ENCODE results near the gene TMEM260.
"Not testable (repeated sequence)": the region's sequence is repeated elsewhere in the genome, so short reads cannot be mapped to it uniquely, and the experiment has no call there.

TMEM260 gene

DNA sequence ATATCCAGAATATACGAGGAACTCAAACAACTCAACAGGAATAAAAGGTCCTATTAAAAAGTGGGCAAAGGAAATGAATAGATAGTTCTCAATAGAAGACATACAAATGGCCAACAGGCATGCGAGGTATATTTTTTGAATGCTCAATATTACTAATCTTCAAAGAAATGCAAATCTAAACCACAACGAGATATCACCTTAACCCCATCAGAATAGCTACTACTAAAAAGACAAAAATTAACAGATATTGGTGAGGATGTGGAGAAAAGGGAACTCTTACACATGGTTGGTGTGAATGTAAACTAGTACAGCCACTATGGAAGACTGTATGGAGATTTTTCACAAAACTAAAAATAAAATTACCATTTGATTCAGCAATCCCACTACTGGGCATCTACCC, 99.2 kb downstream of the TMEM260 start:
- Mint-ChIP-seq H3K36me3 (peaks cover 2% of the 10 kb centered on the region), H3K9me3 (ENCODE audit: low read depth) (peaks cover 3% of the 10 kb centered on the region), H3K4me3 (no peak overlapping the region), H3K4me1 (ENCODE audit: low read depth) (no peaks in the 10 kb centered on the region), H3K27me3 (peaks cover 1% of the 10 kb centered on the region), H3K27ac (no peak overlapping the region)

DNA sequence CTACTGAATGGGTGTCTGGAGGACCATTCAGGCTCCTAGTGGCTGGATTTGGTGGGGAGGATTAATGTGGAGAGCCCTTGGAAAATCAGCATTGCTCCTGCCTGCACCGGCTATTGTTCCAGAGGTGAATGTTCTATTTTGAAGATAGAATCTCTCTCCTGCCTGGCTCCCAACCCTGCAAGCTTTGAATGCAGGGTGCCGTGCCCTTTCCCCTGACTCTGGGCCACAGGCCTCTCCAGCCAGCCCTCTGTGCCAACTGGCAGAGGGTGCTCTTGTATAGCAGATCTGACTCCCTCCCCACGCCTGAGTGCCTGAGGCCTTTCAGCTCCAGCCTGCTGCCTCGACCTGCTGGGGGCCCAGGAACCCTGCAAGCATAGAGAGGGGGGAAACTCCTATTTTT, 106.8 kb downstream of the TMEM260 start:
- H3K4me3 Mint-ChIP-seq = no peak overlapping the region
- H3K9me3 Mint-ChIP-seq (ENCODE audit: low read depth) = no peaks in the 10 kb centered on the region
- no peaks in the 10 kb centered on the region for H3K27me3 Mint-ChIP-seq
- H3K4me1 Mint-ChIP-seq (ENCODE audit: low read depth) = no peaks in the 10 kb centered on the region
- H3K36me3 Mint-ChIP-seq = no peaks in the 10 kb centered on the region
- H3K27ac Mint-ChIP-seq = no peak overlapping the region

DNA sequence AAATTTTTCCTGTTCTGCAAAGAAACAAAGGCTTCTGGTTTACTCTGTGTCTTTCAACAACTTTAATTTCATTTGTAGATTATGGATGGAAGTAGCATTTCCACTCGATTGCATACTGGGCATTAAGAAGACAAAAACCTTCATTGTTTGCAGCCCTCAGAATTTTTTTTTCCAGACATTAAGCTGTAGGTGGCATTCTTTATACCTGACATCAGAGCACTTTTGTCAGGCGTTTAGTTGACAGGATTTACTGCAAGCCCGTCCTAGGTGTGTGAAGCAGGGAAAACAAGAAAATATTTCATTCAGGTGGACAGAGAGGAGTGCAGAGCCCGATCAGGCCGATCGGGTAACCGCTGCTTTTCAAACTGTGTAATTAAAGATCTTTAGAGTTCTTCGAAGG, 107.5 kb downstream of the TMEM260 start:
- no peak overlapping the region for H3K4me3 Mint-ChIP-seq

DNA sequence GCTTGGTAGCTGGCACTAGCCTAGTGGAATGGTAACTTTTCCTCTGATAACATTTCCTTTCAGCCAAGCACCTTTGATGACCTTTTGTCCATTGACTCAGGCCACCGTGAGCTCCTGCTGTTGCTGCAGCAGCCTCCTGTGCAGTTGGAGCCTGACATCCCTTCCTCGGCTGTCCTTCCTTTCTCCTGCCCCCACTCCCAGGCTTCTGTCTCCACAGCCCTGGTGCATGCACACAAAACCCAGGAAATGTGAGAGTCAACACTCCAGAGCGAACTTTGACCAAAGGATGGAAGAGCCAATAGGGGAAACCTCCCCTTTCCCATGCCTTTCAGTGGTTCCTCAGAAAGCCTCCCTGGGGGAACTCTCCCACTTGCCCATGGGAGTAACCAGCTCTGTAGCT, 115.0 kb downstream of the TMEM260 start:
- Mint-ChIP-seq H3K27ac (no peak overlapping the region), H3K27me3 (peaks cover 3% of the 10 kb centered on the region), H3K4me3 (no peak overlapping the region), H3K4me1 (ENCODE audit: low read depth) (no peaks in the 10 kb centered on the region), H3K36me3 (no peaks in the 10 kb centered on the region), H3K9me3 (ENCODE audit: low read depth) (no peaks in the 10 kb centered on the region)

More for the DNA sequence above, 107.5 kb downstream of the TMEM260 start:
- Mint-ChIP-seq H3K27me3 (no peaks in the 10 kb centered on the region), H3K36me3 (no peaks in the 10 kb centered on the region), H3K9me3 (ENCODE audit: low read depth) (no peaks in the 10 kb centered on the region), H3K4me1 (ENCODE audit: low read depth) (no peaks in the 10 kb centered on the region), H3K27ac (no peak overlapping the region)

GRCh38 chr14:56695216-56695615, 115.6 kb downstream of the TMEM260 start:
- not testable (repeated sequence) for H3K27ac Mint-ChIP-seq; H3K9me3 Mint-ChIP-seq (ENCODE audit: low read depth); H3K36me3 Mint-ChIP-seq; H3K27me3 Mint-ChIP-seq; H3K4me3 Mint-ChIP-seq; H3K4me1 Mint-ChIP-seq (ENCODE audit: low read depth)

All from activated naive CD8-positive, alpha-beta T cell (primary cell).